ENCODE measurements around the gene MSH5. TPM values are rescaled to one million over a fixed set of nuclear protein-coding genes. Genes with fewer than 3 reads are reported as not detected.

The MSH5 gene
- total RNA-seq, 2 experiments from 2014 or later, result 47.4 to 47.7 TPM

Small RNA genes lying within 50 kb of the gene (microRNA-seq; reads per million reads assigned to microRNA genes)
- 1.5 reads per million for gene MIR4646 (ENCODE audit: borderline microRNAs expressed, borderline replicate concordance)

Other genes starting within 250 kb of the MSH5 start
- gene MICB, start 241.9 kb upstream of the MSH5 start, total RNA-seq, result 10 to 100 TPM; 37.8 to 38.1 TPM
- not detected for gene MCCD1, start 211.0 kb upstream of the MSH5 start, total RNA-seq
- 100 to 1,000 TPM; 423 to 444 TPM for gene DDX39B, start 198.0 kb upstream of the MSH5 start, total RNA-seq
- gene ATP6V1G2, start 193.4 kb upstream of the MSH5 start, total RNA-seq, result 1 to 10 TPM; 3.5 to 4.2 TPM
- gene NFKBIL1, start 192.4 kb upstream of the MSH5 start, total RNA-seq, result 10 to 100 TPM; 12.9 to 15.8 TPM
- gene LTA, start 167.7 kb upstream of the MSH5 start, total RNA-seq, result 10 to 100 TPM; 29.6 TPM
- gene TNF, start 164.4 kb upstream of the MSH5 start, total RNA-seq, result 10 to 100 TPM; 51.3 to 53.4 TPM
- 1,000 to 10,000 TPM; 1,438 to 1,452 TPM for gene LTB, start 157.6 kb upstream of the MSH5 start, total RNA-seq
- 10 to 100 TPM; 67.8 to 71.0 TPM for gene LST1, start 153.7 kb upstream of the MSH5 start, total RNA-seq
- 10 to 100 TPM; 27.6 to 28.8 TPM for gene NCR3, start 147.0 kb upstream of the MSH5 start, total RNA-seq
- gene AIF1, start 124.8 kb upstream of the MSH5 start, total RNA-seq, result 10 to 100 TPM; 45.4 to 46.1 TPM
- 100 to 1,000 TPM; 210 to 211 TPM for gene PRRC2A, start 119.3 kb upstream of the MSH5 start, total RNA-seq
- 100 to 1,000 TPM; 278 to 280 TPM for gene BAG6, start 87.3 kb upstream of the MSH5 start, total RNA-seq
- gene APOM, start 84.1 kb upstream of the MSH5 start, total RNA-seq, result 1 to 10 TPM; 3.8 to 3.9 TPM
- gene C6orf47, start 79.2 kb upstream of the MSH5 start, total RNA-seq, result 10 to 100 TPM; 23.6 to 24.2 TPM
- gene GPANK1, start 75.0 kb upstream of the MSH5 start, total RNA-seq, result 10 to 100 TPM; 26.4 to 29.1 TPM
- gene CSNK2B, start 73.9 kb upstream of the MSH5 start, total RNA-seq, result 100 to 1,000 TPM; 181 to 195 TPM
- 10 to 100 TPM; 20.3 to 23.5 TPM for gene LY6G5B, start 70.0 kb upstream of the MSH5 start, total RNA-seq
- 1 to 10 TPM; 1.8 to 2.2 TPM for gene LY6G5C, start 58.9 kb upstream of the MSH5 start, total RNA-seq
- gene ABHD16A, start 36.7 kb upstream of the MSH5 start, total RNA-seq, result 10 to 100 TPM; 50.4 to 54.9 TPM
- not detected for gene LY6G6F, start 33.1 kb upstream of the MSH5 start, total RNA-seq
- not detected for gene LY6G6D, start 24.7 kb upstream of the MSH5 start, total RNA-seq
- gene LY6G6C, start 18.3 kb upstream of the MSH5 start, total RNA-seq, result not detected
- gene MPIG6B, start 16.6 kb upstream of the MSH5 start, total RNA-seq, result under 1 TPM; 0.22 to 0.43 TPM
- gene DDAH2, start 10.7 kb upstream of the MSH5 start, total RNA-seq, result 10 to 100 TPM; 18.1 to 18.9 TPM
- 100 to 1,000 TPM; 534 to 538 TPM for gene CLIC1, start 3.5 kb upstream of the MSH5 start, total RNA-seq
- gene SAPCD1, start 22.7 kb downstream of the MSH5 start, total RNA-seq, result 10 to 100 TPM; 11.3 to 12.0 TPM
- 1 to 10 TPM; 3.8 to 3.9 TPM for gene VWA7, start 37.3 kb downstream of the MSH5 start, total RNA-seq
- 10 to 100 TPM; 74.6 to 79.2 TPM for gene VARS1, start 55.7 kb downstream of the MSH5 start, total RNA-seq
- gene LSM2, start 67.0 kb downstream of the MSH5 start, total RNA-seq, result 10 to 100 TPM; 72.5 to 75.6 TPM
- 1 to 10 TPM; 3.7 to 3.8 TPM for gene HSPA1L, start 75.3 kb downstream of the MSH5 start, total RNA-seq
- gene HSPA1A, start 75.5 kb downstream of the MSH5 start, total RNA-seq, result 10 to 100 TPM; 75.8 to 83.8 TPM
- gene HSPA1B, start 87.7 kb downstream of the MSH5 start, total RNA-seq, result 10 to 100 TPM; 35.5 to 35.9 TPM
- 10 to 100 TPM; 23.4 to 23.7 TPM for gene NEU1, start 122.8 kb downstream of the MSH5 start, total RNA-seq
- gene SLC44A4, start 139.0 kb downstream of the MSH5 start, total RNA-seq, result not detected
- gene EHMT2, start 157.7 kb downstream of the MSH5 start, total RNA-seq, result 10 to 100 TPM; 60.9 to 61.4 TPM
- gene ZBTB12, start 162.1 kb downstream of the MSH5 start, total RNA-seq, result 1 to 10 TPM; 1.5 to 2.4 TPM
- gene C2, start 187.7 kb downstream of the MSH5 start, total RNA-seq, result under 1 TPM; 0.51 to 0.93 TPM
- gene CFB, start 206.1 kb downstream of the MSH5 start, total RNA-seq, result not detected
- gene NELFE, start 219.0 kb downstream of the MSH5 start, total RNA-seq, result 10 to 100 TPM; 60.9 to 61.7 TPM
- gene SKIC2, start 219.2 kb downstream of the MSH5 start, total RNA-seq, result 10 to 100 TPM; 71.6 to 77.8 TPM
- gene DXO, start 232.1 kb downstream of the MSH5 start, total RNA-seq, result 10 to 100 TPM; 17.1 to 17.9 TPM
- gene C4A, start 242.1 kb downstream of the MSH5 start, total RNA-seq, result 1 to 10 TPM; 4.2 to 6.2 TPM